Measurements from ENCODE around the gene GID8. TPM values are rescaled to one million over a fixed set of nuclear protein-coding genes. Genes with fewer than 3 reads are reported as not detected.
A peak's percentile ranks its signal among the peaks of the same experiment; 100 is the strongest.

Gene GID8
- total RNA-seq, 4 donors from 2014 or later, result 39.6 to 59.3 (median 44.2) TPM

DNA sequence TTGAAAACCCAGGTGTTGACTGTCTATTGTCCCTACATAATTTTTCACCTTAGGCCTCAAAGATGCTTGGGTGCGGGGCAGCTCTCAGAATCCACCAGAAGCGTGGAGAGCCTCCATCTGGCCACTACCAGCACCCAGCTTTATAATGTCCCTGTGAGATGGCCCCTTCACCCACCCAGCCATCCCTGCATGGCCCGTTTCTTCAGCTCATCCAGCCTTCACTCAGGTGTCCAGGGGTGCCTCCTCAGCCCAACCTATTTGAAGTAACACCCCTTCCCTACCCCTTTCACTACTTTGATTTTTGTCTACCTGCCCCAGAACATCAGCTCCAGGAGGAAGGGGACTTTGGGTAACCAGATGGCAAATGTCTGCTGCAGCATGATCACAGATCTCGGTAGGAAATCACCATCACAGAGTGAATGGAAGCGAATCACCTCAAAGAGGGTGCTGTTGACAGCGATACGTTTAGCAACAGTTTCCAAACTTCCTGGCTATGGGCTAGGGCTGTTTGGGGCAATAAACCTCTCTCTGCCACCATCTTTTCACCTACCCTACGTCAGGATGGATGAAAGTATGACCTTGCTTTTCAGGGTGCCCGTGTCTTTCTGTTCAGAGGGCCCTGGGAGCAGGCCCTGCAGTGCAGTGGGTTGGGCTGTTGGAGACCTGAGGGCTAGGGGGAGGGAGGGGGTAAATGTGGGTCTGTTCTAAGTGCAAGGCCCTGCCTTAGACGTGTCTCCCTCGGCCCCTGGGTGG, 13.4 kb downstream of the GID8 start:
- no peak overlapping the region for H3K4me3 ChIP-seq (ENCODE audit: low read depth, poor library complexity, severe bottlenecking)
- DNase-seq (ENCODE audit: low spot score in 2 of 2), result no peak
- intact Hi-C loops (cut with DNase I; ENCODE audit: low total_unique reads), result no loop called here
- 86 to 92% methylated on average over 11 of the region's 11 CpGs for WGBS, 2 donors
- TF ChIP-seq, protein P1, sequence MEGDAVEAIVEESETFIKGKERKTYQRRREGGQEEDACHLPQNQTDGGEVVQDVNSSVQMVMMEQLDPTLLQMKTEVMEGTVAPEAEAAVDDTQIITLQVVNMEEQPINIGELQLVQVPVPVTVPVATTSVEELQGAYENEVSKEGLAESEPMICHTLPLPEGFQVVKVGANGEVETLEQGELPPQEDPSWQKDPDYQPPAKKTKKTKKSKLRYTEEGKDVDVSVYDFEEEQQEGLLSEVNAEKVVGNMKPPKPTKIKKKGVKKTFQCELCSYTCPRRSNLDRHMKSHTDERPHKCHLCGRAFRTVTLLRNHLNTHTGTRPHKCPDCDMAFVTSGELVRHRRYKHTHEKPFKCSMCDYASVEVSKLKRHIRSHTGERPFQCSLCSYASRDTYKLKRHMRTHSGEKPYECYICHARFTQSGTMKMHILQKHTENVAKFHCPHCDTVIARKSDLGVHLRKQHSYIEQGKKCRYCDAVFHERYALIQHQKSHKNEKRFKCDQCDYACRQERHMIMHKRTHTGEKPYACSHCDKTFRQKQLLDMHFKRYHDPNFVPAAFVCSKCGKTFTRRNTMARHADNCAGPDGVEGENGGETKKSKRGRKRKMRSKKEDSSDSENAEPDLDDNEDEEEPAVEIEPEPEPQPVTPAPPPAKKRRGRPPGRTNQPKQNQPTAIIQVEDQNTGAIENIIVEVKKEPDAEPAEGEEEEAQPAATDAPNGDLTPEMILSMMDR (IDR thresholded peaks at IDR 0.05), result no peak
- no peak for TF ChIP-seq POLR2A (IDR thresholded peaks at IDR 0.05)

DNA sequence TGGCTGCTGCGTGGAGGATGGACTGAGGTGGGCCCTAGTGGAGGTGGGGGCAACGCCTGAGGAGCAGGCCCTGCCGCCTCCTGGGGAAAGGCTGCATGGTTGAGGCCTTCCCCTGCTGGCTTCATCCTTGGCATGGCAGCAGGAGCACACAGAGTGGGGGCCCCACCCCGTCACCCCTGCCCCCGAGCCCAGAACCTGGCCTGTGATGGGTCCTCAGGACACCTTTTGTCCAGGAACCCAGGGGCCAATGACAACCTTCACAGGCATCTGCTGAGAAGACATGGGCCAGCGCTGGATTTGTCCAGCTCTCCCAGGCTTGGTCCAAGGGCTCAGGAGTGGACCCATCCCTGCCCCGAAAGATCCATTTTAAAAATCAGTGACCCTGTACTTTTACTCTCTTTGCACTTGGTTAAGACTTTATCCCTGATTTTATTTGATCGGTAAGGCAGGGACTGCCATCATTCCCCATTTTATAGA, 14.0 kb downstream of the GID8 start:
- H3K4me3 ChIP-seq (ENCODE audit: low read depth, poor library complexity, severe bottlenecking), result no peak overlapping the region
- TF ChIP-seq POLR2A (IDR thresholded peaks at IDR 0.05), result no peak
- TF ChIP-seq, protein P1 (IDR thresholded peaks at IDR 0.05), result no peak
- intact Hi-C loops (cut with DNase I; ENCODE audit: low total_unique reads), result no loop called here
- no peak for DNase-seq (ENCODE audit: low spot score in 2 of 2)
- 92 to 93% methylated on average over 6 of the region's 8 CpGs for WGBS, 2 donors

DNA sequence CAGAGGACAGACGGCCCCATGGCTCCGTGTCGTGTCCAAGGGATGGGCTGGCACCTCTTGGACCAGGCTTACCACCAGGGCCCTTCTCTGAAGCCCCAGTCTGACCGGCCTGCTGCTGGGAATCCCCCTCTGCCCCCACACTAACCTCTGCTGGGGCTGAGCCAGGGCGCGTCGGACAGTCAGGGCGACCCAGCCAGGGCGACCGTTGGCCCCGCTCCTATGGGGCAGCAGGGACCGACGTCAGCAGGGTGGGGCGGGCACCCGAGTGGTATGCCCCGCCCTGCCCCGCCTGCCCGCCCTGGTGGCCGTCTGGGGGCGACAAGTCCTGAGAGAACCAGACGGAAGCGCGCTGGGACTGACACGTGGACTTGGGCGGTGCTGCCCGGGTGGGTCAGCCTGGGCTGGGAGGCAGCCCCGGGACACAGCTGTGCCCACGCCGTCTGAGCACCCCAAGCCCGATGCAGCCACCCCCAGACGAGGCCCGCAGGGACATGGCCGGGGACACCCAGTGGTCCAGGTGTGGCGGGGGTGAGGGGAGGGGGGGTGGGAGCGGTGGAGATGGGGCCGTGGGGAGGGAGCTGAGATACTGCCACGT, 14.5 kb downstream of the GID8 start, which contains the start of gene SLC17A9:
Gene SLC17A9 (plus strand): TSS at position 337 of the 595 bp plus-strand sequence. CDS start 122 bp downstream, at position 459.
- intact Hi-C loops (cut with DNase I; ENCODE audit: low total_unique reads), result no loop called here
- DNase-seq (ENCODE audit: low spot score in 2 of 2), result peak; percentile 44 to 91
- no peak for TF ChIP-seq POLR2A (IDR thresholded peaks at IDR 0.05)
- TF ChIP-seq, protein P1 (IDR thresholded peaks at IDR 0.05), result no peak
- 13 to 20% methylated on average over 6 to 29 of the region's 37 CpGs for WGBS, 2 donors
- no peak within 1 kb of the TSS for H3K4me3 ChIP-seq (ENCODE audit: low read depth, poor library complexity, severe bottlenecking)

- no peak overlapping the region for H3K4me3 ChIP-seq (ENCODE audit: low read depth, poor library complexity, severe bottlenecking)
- TF ChIP-seq POLR2A (IDR thresholded peaks at IDR 0.05), result no peak
- TF ChIP-seq, protein P1 (IDR thresholded peaks at IDR 0.05), result no peak
- WGBS, 2 donors, result 26 to 61% methylated on average over 6 to 16 of the region's 19 CpGs
- no peak for DNase-seq (ENCODE audit: low spot score in 2 of 2)
- intact Hi-C loops (cut with DNase I; ENCODE audit: low total_unique reads), result no loop called here
These were observed 15.3 kb downstream of the GID8 start for GRCh38 chr20:62952968-62953838.

DNA sequence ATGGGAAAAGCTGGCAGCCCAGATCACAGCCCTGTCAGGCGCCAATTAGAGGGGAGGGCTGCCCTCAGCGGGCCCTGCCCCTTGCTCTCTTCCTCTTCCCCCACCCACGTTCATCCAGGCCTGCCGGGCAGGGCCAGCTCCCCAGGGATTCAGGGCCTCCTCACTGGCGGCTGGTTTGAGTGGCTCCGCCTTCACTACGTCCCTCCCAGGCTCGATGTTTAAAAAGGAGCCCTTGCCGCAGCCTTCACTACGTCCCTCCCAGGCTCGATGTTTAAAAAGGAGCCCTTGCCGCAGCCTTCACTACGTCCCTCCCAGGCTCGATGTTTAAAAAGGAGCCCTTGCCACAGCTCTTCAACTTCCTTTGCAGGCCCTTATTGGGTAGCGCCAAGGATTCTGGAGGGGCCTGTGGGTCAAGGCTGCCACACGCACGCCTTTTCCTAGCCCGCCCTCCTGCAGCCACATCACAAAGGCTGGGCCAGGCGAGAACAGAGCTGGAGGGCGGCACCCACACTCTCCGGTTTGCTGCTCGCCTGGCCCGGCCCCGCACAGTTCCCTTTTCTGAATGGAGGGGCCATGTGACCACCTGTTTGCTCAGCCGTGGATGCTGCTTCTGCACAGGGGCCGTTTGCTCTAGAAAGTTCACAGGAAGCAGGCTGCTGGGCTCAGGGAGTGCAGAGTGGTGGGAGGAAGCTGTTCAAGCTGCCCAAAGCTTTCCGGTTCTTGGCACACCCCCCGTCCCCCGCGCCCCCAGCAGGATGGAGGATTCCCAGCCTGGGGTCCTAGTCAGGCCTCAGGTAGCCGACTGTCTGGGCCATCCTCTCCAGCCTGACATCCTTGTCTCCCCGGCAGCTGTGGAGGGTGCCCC, 16.1 kb downstream of the GID8 start:
- WGBS, 2 donors, result 9 to 10% methylated on average over 29 to 31 of the region's 32 CpGs
- TF ChIP-seq, protein P1 (IDR thresholded peaks at IDR 0.05), result no peak
- no peak for TF ChIP-seq POLR2A (IDR thresholded peaks at IDR 0.05)
- H3K4me3 ChIP-seq (ENCODE audit: low read depth, poor library complexity, severe bottlenecking), result no peak overlapping the region
- intact Hi-C loops (cut with DNase I; ENCODE audit: low total_unique reads), result no loop called here
- peak; percentile 62 to 95 for DNase-seq (ENCODE audit: low spot score in 2 of 2)
